Nephron progenitor cell (in vitro differentiated cells): ENCODE measurements around the gene RNF6.

Experiments
- DNase-seq: peaks from one replicate; pipeline ENCODE4 v3.0.0; 2021
- H3K27ac Mint-ChIP-seq: 2 replicates; pipeline ENCODE4 v1.8.0; 2021; ENCODE audit warnings: mild to moderate bottlenecking, moderate library complexity, mixed read lengths
- H3K27me3 Mint-ChIP-seq: 2 replicates; pipeline ENCODE4 v1.8.0; 2021; ENCODE audit warnings: mild to moderate bottlenecking, low read depth, mixed read lengths; ENCODE audit not compliant: poor library complexity
- H3K36me3 Mint-ChIP-seq: 2 replicates; pipeline ENCODE4 v1.8.0; 2021; ENCODE audit warnings: low read depth, mixed read lengths
- H3K4me1 Mint-ChIP-seq: 2 replicates; pipeline ENCODE4 v1.8.0; 2021; ENCODE audit warnings: mixed read lengths
- H3K4me3 Mint-ChIP-seq: 2 replicates; pipeline ENCODE4 v1.8.0; 2021; ENCODE audit warnings: mild to moderate bottlenecking, moderate library complexity, mixed read lengths
- H3K9me3 Mint-ChIP-seq: 2 replicates; pipeline ENCODE4 v1.8.0; 2021; ENCODE audit warnings: mild to moderate bottlenecking, moderate library complexity, mixed read lengths
- TF ChIP-seq, protein P1 (sequence below): fragments of 200-600 bp; sonication (generic); IDR thresholded peaks from 2 replicates; pipeline ENCODE4 v1.5.0; 2021; ENCODE audit warnings: antibody characterized with exemption

RNF6 gene

DNA sequence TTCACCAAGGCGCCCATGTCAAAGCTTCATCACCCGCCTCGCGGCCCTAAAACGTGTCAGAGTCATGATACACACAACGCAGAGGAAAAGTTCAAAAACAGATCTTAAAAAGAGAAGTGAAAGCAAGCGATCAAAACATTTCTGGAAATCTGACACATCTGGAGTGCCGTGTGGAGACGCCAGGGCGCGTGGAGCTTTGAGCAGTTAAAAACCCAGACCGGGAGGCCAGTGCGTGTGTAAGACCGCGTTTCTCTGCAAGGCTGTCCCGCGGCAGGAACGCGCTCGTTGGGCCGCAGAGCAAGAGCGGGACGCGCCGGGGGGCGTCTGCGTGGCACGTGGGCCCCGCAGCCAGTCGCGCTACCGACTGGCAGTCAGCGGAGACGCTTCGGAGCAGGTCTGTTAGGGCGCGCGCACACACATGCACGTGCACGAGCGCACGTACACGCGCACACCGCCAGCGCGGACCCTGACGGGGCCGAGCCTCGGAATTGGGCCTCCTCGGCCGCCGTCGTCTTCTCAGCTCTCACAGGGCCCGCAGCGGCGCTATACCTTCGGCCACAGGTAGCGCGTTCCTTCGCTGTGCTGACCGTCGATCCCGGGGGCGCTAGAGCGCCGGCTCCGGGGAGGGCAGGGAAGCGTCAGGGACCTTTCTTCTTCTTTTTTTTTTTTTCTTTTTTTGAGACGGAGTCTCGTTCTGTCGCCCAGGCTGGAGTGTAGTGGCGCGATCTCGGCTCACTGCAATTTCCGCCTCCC lies 35.8 kb downstream of the RNF6 start:
- H3K4me3 Mint-ChIP-seq: peak overlapping the region; percentile 85
- H3K36me3 Mint-ChIP-seq: no peaks in the 10 kb centered on the region
- peaks cover 6% of the 10 kb centered on the region for H3K4me1 Mint-ChIP-seq
- TF ChIP-seq, protein P1, sequence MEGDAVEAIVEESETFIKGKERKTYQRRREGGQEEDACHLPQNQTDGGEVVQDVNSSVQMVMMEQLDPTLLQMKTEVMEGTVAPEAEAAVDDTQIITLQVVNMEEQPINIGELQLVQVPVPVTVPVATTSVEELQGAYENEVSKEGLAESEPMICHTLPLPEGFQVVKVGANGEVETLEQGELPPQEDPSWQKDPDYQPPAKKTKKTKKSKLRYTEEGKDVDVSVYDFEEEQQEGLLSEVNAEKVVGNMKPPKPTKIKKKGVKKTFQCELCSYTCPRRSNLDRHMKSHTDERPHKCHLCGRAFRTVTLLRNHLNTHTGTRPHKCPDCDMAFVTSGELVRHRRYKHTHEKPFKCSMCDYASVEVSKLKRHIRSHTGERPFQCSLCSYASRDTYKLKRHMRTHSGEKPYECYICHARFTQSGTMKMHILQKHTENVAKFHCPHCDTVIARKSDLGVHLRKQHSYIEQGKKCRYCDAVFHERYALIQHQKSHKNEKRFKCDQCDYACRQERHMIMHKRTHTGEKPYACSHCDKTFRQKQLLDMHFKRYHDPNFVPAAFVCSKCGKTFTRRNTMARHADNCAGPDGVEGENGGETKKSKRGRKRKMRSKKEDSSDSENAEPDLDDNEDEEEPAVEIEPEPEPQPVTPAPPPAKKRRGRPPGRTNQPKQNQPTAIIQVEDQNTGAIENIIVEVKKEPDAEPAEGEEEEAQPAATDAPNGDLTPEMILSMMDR: peak; percentile 55
- peaks cover 12% of the 10 kb centered on the region for H3K27me3 Mint-ChIP-seq
- DNase-seq: peak; percentile 85
- H3K27ac Mint-ChIP-seq: no peak overlapping the region
- no peaks in the 10 kb centered on the region for H3K9me3 Mint-ChIP-seq

DNA sequence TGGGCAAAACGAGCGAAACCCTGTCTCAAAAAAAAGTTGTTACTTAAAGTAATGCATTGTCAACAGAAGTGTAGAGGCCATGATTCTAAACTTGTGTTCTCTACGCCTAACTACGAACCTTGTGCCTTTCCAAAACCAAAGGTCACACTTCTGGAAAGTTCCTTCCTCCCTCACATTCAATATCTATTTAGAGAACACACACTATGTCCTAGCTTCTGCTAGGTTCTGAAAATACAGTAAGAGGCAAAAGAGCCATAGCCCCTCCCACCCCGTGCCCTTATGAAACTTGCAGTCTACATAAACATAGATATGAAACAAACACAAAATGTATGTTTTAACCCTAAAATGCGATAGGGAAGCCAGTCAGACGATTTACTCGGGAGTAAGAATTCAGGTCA lies 36.4 kb downstream of the RNF6 start:
- Mint-ChIP-seq H3K4me1 (peaks cover 6% of the 10 kb centered on the region), H3K27me3 (peaks cover 17% of the 10 kb centered on the region), H3K27ac (no peak overlapping the region), H3K4me3 (peak overlapping the region; percentile 85), H3K36me3 (no peaks in the 10 kb centered on the region), H3K9me3 (no peaks in the 10 kb centered on the region)
- DNase-seq: no peak
- TF ChIP-seq, protein P1: no peak

GRCh38 chr13:26184791-26185250 lies 37.3 kb downstream of the RNF6 start:
- Mint-ChIP-seq H3K9me3 (no peaks in the 10 kb centered on the region), H3K36me3 (no peaks in the 10 kb centered on the region), H3K27me3 (peaks cover 17% of the 10 kb centered on the region), H3K4me3 (no peak overlapping the region), H3K4me1 (peaks cover 6% of the 10 kb centered on the region), H3K27ac (no peak overlapping the region)
- DNase-seq: peak; percentile 58
- TF ChIP-seq, protein P1: peak; percentile 92

DNA sequence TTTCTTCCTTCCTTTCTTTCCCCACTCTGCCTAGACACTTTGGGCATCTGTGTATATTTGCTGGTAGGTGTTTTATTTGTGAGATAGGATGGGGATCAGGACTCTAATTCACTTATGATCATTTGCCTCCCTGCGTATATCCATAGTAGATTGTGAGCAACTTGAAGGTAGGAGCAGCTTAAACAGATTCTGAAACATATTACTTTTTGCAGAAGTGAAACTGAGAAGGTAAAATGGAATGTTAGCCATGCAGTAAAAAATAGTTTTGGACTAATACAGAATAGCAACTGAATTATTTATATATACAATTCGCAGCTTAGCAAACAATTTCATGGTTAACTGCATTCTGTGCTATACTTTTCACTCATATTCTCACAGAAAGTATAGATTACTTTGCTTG lies 38.7 kb downstream of the RNF6 start:
- Mint-ChIP-seq H3K4me3 (no peak overlapping the region), H3K4me1 (peaks cover 6% of the 10 kb centered on the region), H3K36me3 (no peaks in the 10 kb centered on the region), H3K9me3 (no peaks in the 10 kb centered on the region), H3K27ac (no peak overlapping the region), H3K27me3 (peaks cover 17% of the 10 kb centered on the region)
- no peak for DNase-seq
- TF ChIP-seq, protein P1: no peak

DNA sequence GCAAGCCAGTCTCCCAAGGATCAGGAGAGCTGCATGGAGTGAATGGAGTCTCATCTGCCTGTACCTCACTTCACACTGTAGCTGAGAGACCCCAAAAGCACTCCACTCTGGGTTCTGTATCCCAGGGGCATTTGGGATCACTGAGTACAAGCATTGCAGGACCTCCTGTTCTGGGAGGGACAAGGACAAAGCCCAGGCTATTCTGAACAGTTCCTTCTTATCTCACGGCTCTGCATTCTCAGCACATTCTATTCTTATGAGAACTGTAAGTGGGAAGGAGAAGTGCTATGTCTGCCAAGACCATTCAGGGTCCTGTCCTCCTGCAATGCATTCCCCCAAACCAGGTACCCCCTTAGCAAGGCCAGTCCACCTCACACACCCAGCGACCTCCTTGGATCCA lies 42.8 kb downstream of the RNF6 start:
- TF ChIP-seq, protein P1: no peak
- Mint-ChIP-seq H3K4me1 (no peaks in the 10 kb centered on the region), H3K36me3 (no peaks in the 10 kb centered on the region), H3K27ac (no peak overlapping the region), H3K9me3 (no peaks in the 10 kb centered on the region), H3K27me3 (peaks cover 23% of the 10 kb centered on the region), H3K4me3 (no peak overlapping the region)
- no peak for DNase-seq

DNA sequence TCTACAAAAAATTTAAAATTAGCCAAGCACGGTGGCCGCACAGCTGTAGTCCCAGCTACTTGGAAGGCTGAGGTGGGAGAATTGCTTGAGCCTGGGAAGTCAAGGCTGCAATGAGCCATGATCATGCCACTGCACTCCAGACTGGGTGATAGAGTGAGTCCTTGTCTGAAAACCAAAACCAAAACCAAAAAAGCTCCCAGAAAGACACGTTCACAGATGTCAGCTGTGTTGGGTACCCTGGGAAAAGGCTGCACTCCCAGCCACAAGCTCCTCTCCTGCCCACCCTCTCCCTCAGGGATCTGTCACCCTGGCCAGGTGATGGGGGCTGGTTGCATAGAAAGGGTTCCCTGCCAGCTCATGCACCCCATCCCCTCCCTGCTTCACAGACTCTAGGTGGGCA lies 53.3 kb downstream of the RNF6 start:
- TF ChIP-seq, protein P1: no peak
- H3K4me1 Mint-ChIP-seq: peaks cover 4% of the 10 kb centered on the region

More for the DNA sequence above, 53.3 kb downstream of the RNF6 start:
- H3K4me3 Mint-ChIP-seq: no peak overlapping the region
- peaks cover 4% of the 10 kb centered on the region for H3K9me3 Mint-ChIP-seq
- H3K36me3 Mint-ChIP-seq: no peaks in the 10 kb centered on the region
- H3K27me3 Mint-ChIP-seq: no peaks in the 10 kb centered on the region
- H3K27ac Mint-ChIP-seq: no peak overlapping the region
- no peak for DNase-seq
